GM19238 (cell line): Measurements from ENCODE around the gene SHOX.
"Not testable (repeated sequence)": the region's sequence is repeated elsewhere in the genome, so short reads cannot be mapped to it uniquely, and the experiment has no call there.

Experiments
- DNase-seq: peaks from one replicate; pipeline ENCODE4 v3.0.0; 2011; ENCODE audit warnings: low spot score; ENCODE audit not compliant: insufficient read length

The SHOX gene

DNA sequence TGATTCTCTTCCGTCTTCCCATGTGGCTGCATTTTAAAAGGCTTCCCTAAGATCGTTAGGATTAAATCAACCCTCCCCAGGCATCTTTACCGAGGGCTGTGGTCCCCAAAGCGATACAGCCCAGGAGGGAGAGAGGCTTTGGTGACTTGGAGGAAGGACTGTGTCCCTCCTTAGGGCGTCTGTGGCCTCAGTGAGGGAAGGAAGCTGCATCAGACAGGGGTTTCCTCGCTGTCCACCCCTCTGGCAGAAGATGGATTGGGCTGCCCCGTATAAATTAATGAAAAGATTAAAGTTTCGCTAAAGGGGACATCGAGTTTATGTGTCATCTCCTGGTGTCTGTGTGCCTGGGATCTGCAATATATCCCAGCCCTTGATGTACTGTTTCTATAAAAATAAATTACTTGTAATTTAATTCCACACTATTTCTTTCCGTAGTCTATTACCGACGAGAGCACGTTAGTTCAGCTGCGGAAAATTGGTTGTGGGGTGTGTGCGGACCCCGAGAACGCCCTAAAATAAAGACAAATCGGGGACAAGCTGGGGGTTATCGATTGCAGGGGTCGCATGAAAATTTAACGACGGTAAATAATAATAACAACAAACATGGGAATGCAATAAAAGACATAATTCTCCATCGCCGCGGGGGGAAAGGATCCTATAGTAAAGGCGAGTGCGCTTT is 6.5 kb downstream of the SHOX start:
- DNase-seq: no peak

DNA sequence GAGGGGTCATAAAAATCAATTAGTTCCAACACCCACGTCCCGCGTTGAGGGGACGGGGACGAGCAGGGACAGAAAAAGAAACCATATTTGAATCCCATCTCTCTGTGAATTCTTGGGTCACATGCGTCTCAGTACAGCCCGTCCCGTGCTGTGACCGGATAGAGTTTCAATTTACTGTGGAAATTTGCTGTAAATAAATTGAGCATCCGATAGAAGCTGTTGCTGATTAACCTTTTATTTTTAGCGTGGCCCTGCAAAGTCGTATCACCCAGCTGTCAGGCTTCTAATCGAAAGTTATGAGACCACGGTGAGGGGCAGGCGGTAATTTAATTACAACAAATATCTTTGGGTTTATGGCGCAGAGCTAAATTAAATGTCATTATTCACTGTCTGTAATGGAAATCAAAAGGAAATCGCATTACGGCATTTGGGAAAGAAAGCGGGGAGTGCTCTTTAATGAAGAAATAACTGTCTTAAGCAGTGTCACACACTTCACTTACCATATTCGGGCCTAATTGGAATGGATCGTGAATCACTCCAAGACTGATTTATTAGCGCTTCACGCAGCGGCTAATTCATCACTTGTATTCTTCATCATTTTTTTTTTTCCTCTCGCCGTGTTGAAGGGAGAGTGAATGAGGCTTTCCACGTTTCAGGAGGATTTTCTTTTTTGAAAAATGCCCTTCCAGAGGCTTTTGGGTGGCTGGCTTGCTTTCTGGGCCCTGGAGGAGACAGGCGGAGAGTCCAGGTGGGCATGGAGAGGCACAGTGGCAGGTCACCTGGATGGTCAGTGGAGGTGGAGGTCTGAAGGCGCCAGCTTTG is 7.3 kb downstream of the SHOX start:
- no peak for DNase-seq

DNA sequence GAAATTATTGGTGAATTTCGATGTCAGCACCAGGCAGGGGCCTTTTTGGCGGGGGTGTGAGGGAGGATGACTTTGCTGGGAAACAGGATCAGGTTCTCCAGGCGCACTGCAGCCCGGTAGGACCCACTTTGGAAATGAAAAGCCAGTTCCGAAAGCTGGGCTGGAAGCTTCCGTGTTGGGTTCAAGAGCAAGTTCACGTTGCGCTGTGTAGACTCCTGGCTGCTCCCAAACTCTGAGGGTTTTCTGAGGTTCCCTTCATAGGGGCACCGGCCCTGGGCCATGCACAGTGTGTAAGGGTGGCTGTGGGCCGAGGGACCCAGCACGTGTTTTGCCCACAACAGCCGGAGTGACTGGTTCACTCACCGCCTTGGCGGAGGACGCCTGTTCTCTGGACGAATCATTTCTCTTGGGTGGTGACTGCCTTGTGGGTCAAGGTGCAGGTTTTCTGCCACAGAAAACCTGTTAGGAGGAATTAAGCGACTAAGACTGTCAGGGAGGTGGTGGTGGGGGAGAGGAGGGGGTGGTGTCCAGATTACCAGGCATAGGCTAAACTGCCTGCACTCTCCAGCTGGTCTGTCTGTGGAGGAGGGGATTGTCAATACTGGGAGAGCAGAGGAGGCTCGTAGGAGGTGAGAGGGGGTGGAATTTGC is 8.0 kb downstream of the SHOX start:
- DNase-seq: no peak

DNA sequence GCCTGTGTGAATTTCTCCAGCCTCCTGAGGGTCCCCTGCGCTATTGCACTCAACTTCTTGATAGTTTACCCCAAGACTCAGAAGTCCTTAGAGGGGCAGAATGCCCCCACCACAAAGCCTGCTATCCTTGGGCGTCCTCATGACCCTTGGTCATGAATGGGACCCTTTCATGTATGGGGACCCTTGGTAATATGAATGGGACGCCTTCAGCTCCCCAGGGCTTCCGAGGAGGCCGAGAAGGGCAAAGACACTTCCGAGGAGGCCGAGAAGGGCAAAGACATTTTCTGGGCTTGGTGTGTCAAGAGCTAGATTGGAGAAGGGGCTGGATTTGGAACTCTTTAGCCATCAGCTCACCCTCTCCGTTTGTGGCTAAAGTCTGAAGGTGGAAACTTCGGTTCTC is 8.6 kb downstream of the SHOX start:
- no peak for DNase-seq

DNA sequence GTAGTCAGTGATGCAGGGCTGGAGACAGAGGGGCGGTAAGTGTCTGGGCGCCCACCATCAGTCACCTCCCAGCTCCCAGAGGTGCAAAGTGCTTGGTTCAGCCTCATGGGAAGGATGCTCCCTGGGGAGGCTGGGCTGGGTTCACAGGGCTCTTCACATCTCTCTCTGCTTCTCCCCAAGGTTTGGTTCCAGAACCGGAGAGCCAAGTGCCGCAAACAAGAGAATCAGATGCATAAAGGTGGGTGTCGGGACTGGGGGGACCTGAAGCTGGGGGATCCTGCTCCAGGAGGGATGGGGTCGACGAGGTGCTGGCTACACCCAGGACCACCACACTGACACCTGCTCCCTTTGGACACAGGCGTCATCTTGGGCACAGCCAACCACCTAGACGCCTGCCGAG is 10.1 kb downstream of the SHOX start:
- no peak for DNase-seq

DNA sequence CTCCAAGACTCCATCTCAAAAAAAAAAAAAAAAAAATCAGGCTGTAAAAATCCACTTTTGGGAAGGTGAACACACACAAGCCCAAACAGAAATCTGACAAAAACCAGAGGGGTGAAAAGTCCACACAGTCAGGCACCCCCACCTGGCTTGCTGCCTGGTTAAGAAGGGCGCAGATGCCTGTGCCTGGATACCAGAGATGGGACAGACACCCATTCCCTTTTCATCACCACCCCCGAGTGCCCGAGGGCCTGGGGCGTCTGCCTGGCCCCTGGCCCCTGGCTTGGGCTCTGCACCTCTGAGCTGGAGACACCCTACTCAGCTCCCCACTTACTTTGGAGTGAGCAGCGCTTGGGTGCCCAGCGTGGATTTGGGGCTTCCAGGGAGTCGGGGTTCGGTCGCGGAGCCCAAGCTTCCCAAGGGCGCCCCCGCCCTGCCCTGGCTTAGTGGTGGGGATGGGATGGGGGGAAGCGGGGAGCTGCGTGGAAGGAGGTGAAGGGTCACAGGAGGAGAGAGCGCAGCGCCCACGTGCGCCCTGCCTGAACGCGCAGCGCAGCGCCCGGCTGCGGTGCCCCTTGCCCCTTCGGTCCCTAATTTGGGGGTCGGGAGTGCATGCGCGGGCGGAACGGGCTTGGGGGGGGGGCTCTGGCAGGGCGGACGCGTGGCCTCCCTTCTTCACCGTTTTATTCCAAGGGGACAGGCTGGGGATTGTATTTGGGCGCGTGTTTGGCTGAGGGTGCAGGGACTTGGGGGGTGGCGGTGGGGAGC is 11.3 kb downstream of the SHOX start:
- DNase-seq: no peak

DNA sequence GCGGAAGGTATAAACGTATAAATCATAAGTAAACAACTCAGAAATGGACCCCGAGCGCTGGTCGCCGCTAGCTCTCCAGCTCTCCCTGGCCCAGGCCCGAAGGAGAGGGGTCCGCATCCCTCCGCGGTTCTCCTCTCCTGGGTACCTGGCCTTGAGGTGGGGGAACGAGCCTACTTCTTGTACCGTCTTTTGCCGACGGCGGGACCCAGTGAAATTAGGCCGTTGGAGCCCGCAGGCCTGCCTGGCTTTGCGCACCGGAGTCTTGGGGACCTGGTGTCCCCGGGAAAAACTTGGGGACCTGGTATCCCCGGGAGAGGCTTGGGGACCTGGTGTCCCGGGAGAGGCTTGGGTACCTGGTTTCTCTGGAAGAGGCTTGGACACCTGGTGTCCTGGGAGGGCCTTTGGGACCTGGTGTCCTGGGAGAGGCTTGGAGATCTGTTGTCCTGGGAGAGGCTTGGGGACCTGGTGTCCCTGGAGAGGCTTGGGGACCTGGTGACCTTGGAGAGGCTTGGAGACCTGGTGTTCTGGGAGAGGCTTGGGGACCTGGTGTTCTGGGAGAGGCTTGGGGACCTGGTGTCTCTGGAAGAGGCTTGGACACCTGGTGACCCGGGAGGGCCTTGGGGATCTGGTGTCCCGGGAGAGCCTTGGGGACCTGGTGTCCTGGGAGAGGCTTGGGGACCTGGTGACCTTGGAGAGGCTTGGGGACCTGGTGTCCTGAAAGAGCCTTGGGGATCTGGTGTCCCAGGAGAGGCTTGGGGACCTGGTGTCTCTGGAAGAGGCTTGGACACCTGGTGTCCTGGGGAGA is 12.0 kb downstream of the SHOX start:
- DNase-seq: no peak

DNA sequence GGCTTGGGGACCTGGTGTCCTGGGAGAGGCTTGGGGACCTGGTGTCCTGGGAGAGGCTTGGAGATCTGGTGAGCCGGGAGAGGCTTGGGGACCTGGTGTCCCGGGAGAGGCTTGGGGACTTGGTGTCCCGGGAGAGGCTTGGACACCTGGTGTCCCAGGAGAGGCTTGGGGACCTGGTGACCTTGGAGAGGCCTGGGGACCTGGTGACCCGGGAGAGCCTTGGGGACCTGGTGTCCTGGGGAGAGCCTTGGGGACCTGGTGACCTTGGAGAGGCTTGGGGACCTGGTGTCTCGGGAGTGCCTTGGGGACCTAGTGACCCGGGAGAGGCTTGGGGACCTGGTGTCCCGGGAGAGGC is 12.6 kb downstream of the SHOX start:
- DNase-seq: no peak

DNA sequence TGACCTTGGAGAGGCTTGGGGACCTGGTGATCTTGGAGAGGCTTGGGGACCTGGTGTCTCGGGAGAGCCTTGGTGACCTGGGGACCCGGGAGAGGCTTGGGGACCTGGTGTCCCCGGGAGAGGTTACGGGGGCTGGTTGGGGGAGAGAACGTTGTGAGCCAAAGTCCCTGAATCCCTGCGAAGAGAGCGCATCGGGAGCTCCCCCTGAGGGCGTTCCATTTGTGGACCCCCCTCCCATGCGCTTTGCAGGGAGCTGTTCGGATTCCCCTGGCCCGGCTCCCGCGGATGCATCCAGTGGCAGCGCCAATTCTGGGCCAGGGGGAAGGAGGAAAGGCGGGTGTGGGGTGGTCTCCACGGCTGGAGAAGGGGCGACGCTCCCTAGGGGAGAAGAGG is 13.3 kb downstream of the SHOX start:
- no peak for DNase-seq

DNA sequence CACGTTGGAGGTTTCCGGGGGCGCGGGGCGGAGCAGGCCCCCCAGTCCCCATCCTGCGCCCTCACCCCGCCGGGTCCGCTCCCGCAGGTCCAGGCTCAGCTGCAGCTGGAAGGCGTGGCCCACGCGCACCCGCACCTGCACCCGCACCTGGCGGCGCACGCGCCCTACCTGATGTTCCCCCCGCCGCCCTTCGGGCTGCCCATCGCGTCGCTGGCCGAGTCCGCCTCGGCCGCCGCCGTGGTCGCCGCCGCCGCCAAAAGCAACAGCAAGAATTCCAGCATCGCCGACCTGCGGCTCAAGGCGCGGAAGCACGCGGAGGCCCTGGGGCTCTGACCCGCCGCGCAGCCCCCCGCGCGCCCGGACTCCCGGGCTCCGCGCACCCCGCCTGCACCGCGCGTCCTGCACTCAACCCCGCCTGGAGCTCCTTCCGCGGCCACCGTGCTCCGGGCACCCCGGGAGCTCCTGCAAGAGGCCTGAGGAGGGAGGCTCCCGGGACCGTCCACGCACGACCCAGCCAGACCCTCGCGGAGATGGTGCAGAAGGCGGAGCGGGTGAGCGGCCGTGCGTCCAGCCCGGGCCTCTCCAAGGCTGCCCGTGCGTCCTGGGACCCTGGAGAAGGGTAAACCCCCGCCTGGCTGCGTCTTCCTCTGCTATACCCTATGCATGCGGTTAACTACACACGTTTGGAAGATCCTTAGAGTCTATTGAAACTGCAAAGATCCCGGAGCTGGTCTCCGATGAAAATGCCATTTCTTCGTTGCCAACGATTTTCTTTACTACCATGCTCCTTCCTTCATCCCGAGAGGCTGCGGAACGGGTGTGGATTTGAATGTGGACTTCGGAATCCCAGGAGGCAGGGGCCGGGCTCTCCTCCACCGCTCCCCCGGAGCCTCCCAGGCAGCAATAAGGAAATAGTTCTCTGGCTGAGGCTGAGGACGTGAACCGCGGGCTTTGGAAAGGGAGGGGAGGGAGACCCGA is 14.0 kb downstream of the SHOX start:
- no peak for DNase-seq

DNA sequence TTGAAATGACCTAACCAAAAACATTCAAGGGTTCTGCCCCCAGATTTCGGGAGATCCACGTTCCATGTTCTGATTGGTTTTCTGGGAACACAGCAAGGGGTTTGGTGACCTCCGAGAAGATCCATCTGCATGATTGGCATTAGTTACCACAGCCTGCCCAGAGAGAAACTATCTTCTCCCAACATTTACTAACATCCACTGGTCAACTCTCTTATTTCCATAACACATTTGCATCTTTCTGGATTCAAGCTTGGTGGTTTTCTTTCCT is 15.6 kb downstream of the SHOX start:
- no peak for DNase-seq

DNA sequence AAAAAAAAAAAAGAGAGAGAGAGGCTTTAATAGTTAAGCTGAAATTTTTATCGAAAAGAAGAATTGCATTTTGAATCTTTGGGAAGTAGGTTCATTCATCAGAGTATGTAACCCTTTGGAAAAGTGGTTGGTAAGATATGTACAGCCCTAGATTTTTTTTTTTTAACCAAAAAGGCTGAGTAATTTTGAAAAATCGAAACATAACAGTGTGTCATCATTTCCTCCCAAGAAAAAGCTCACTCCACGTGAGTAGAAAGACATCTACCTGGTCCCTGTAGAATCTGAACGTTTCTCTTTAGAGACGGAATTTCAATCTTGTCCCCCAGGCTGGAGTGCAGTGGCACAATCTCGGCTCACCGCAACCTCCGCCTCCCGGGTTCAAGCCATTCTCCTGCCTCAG is 16.2 kb downstream of the SHOX start:
- no peak for DNase-seq

DNA sequence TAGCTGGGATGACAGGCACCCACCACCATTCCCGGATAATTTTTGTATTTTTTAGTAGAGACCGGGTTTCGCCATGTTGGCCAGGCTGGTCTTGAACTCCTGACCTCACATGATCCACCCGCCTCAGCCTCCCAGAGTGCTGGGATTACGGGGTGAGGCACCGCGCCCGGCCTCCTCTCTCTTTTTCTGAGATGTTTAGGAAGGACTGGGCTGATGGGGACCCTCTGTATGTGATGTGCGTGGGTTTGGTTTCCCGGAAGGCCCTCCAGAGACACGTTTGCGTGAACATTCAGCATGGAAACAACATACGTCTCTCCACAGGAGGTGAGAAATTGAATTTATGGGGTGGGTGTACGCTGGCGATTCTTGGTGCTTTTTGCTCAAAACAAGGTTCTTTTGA is 18.6 kb downstream of the SHOX start:
- no peak for DNase-seq

DNA sequence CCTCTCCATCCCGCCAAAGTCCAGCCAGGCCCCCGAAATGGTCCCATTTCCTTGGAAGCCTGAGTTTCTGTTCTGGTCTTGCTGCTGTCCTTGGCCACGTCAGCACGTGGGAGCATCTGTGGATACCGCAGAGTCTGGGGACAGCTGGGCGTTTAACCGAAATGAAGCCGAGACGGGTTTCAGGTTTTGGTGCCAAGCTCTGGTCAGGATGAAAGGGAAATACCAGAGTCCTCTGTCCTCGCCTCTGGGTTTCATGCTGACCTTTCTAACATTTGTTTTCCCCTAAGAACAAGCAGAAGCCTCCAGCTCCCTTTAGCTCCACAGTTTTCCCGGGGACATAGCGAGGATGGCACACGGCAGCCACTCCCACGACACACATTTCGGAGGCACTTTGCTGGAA is 19.7 kb downstream of the SHOX start:
- no peak for DNase-seq

DNA sequence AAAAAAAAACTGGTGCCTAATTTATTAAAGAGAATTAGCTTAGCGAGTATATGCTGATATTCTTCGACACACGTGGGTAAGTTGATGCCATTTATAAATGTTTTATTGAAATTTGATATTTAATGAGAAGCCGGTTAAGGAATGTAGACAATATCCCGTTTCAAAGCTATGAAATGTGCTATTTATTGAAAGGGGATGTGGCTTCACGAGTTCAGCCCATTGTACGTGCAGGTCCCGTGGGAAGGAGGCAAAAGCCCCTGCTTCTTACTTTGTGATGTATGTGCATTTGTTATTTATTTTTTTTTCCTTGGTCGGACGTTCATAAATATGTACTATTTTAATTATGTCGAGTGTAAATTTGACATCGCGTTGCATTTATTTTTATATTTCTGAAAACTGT is 20.2 kb downstream of the SHOX start:
- no peak for DNase-seq

DNA sequence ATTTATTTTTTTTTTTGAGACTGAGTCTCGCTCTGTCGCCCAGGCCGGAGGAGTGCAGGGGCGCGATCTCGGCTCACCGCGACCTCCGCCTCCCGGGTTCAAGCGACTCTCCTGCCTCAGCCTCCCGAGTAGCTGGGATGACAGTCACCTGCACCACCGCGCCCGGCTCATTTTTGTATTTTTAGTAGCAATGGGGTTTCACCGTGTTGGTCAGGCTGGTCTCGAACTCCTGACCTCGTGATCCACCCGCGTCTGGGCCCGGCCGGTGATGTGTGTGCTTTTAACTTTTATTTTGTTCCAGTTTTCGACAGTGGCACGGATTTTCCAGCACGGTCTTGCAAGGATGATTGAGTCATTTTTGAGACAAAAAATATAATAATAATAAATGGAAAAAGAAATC is 21.3 kb downstream of the SHOX start:
- not testable (repeated sequence) for DNase-seq

DNA sequence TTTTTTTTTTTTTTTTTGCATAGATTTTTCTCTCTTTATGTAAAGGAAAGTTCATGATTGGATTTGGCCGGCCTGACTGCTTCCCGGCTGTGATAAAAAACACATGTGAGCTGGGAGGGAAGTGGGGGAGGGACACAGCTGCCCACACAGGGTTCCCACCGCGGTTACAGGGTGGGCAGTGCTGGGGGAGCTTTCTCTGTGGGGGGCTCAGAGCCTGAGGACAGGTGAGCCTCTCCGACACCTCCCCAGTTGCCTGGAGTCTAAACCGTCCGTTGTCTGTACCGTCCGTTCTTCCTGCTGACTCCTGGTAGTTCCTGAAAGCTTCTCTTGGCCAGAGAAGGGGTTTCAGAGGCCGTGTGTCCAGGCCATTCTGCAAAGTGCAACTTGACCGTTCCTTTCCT is 21.8 kb downstream of the SHOX start:
- no peak for DNase-seq

DNA sequence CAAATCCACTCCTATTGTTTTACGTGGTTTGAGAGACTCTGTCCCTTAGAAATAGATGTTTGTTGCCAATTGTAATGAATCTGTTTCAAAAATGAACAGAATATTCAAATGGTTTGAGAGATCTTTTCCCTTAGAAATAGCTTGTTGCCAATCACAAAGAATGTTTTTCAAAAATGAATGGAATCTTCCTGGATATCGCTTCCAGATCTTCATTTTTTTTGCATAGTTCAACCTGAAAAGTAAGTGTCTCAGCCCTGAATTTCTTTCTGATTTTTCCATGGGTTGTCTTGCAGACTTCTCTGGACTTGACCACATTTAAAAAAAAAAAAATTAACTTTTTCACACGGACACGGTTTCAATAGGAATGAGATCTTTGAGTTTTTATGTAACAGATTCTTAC is 22.7 kb downstream of the SHOX start:
- no peak for DNase-seq

DNA sequence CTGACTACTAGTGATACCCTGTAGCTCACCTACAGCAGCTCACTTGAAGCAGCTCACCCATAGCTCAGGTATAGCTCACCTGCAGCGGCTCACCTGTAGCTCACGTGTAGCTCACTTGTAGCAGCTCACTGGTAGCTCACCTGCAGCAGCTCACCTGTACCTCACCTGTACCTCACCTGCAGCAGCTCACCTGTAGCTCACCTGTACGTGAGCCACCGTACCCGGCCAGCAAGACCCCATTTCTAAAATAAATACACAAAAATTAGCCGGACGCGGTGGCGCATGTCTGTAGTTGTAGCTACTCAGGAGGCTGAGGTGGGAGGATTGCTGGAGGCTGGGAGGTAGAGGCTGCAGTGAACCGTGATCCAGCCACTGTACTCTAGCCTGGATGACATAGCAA is 30.6 kb downstream of the SHOX start:
- no peak for DNase-seq

DNA sequence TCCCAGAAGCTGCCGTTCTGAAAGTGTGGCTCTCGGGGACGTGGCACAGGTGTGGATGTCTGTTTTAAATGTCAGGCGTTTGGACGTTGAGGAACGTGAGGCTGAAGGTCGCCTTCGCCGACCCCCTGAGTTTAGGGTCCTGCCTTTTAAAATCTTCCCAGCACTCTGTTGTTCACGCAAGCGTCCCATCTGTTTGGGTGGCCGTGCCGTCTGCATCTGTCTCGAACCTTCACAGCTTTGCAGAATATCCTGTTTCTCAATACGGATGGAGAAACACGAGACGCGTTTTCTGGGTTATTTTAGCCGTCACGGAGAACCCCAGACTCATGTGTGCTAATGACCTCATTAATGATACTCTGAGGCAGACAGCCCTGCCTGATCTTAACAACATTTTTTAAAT is 31.5 kb downstream of the SHOX start:
- no peak for DNase-seq
